Measurements from ENCODE around the gene FAM43A. TPM values are rescaled to one million over a fixed set of nuclear protein-coding genes. Genes with fewer than 3 reads are reported as not detected.

Gene FAM43A
- total and polyA plus RNA-seq, 2 of the 8 experiments (the other 6 are each of a cell fraction or from before 2014, with no cell fraction given): 2.3 to 2.6 TPM

DNA sequence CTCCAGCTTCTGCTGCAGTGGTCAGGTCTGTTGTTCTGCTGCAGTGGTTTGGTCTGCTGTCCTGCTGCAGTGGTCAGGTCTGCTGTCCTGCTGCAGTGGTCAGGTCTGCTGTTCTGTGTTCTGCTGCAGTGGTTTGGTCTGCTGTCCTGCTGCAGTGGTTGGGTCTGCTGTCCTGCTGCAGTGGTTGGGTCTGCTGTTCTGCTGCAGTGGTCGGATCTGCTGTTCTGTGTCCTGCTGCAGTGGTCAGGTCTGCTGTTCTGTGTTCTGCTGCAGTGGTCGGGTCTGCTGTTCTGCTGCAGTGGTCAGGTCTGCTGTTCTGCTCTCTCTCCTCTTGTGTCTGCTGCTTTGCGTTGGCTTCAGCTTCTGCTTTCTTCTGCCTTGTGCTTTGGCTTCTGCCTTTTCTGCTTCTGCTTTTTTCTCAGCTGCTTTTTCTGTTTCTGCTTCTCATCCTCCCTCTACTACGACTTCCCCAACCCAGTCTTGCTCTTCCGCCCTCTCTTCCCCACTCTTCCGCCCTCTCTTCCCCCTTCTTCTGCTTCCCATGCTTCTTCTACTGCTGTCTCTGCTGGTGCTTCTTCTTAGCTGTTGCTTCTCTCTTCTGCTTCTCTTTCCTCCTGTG, 50.7 kb downstream of the FAM43A start:
- no peak overlapping the region for H3K27ac ChIP-seq (ENCODE audit: low read depth, low read length)
- DNase-seq (ENCODE audit: low read depth in 1 of 2, low spot score in 2 of 2) (no peak), FAIRE-seq (no peak)
- H3K4me3 ChIP-seq (ENCODE audit: extremely low read depth in 1 of 4, insufficient read depth in 2 of 4, low read depth in 3 of 4, low read length in 4 of 4): no peak overlapping the region
- no peak overlapping the region for H3K9ac ChIP-seq (replicated peaks in 1 of 4; ENCODE audit: extremely low read depth in 1 of 4, low read depth in 3 of 4, low read length in 3 of 4)
- H3K79me1 ChIP-seq (ENCODE audit: low read depth, low read length): no peaks in the 10 kb centered on the region
- H2BK15ac ChIP-seq (ENCODE audit: low read length): no peak overlapping the region
- H4K5ac ChIP-seq (ENCODE audit: insufficient read length, low read depth, low read length): no peak overlapping the region
- no peaks in the 10 kb centered on the region for H4K20me1 ChIP-seq (replicated peaks in 1 of 2; ENCODE audit: control insufficient read depth in 1 of 2, insufficient read depth in 2 of 2, low read length in 2 of 2)
- no peak overlapping the region for H2BK20ac ChIP-seq (ENCODE audit: low read length)
- no peaks in the 10 kb centered on the region for H3K79me2 ChIP-seq (ENCODE audit: control insufficient read depth in 1 of 2, insufficient read depth in 2 of 2, low read length in 2 of 2)
- H3K56ac ChIP-seq (replicated peaks; ENCODE audit: insufficient read length, low read depth, low read length): no peak overlapping the region
- no peaks in the 10 kb centered on the region for H3K9me3 ChIP-seq (ENCODE audit: insufficient read depth in 2 of 2, low read depth in 1 of 2, low read length in 1 of 2)
- H2BK120ac ChIP-seq (replicated peaks; ENCODE audit: low read depth, low read length): no peak overlapping the region
- no peak overlapping the region for H2AK5ac ChIP-seq (ENCODE audit: low read depth, low read length)
- POLR2A ChIA-PET (ENCODE audit: partially characterized antibody): interaction anchor here (1.1 kb wide), 1 partner anchor 142 kb away, joined by 3 read pairs; no protein-coding TSS in a partner anchor
- CTCF ChIA-PET (ENCODE audit: partially characterized antibody): interaction anchor here (1.1 to 1.6 kb wide), 2 partner anchors 12 to 31 kb away, joined by 3 to 4 read pairs; no protein-coding TSS in a partner anchor
- H2BK5ac ChIP-seq (ENCODE audit: low read depth, low read length): no peak overlapping the region
- no peak overlapping the region for H3K23ac ChIP-seq (ENCODE audit: insufficient read length)
- WGBS, 2 experiments (ENCODE audit: extremely low coverage in 1 of 2, insufficient coverage in 1 of 2, insufficient read length in 1 of 2, insufficient replicate concordance in 2 of 2, low coverage in 1 of 2, low lambda C conversion rate in 2 of 2, missing lambda C conversion rate in 1 of 2): 87% methylated on average over 6 of the region's 6 CpGs; no CpG with 5 or more reads in 1 of the 2 experiments
- no peak overlapping the region for H3K4ac ChIP-seq (replicated peaks; ENCODE audit: insufficient read length, low read depth, low read length)
- H2BK12ac ChIP-seq (ENCODE audit: low read depth, low read length): 0 out of 2 replicates have a peak overlapping the region, but pooled peaks have one; percentile 9
- peaks cover 0 to 8% (median 0%) of the 10 kb centered on the region in 4 experiments; a peak in 1 of 7 replicates for H3K27me3 ChIP-seq (replicated peaks in 1 of 4; ENCODE audit: control insufficient read depth in 3 of 4, extremely low read depth in 1 of 4, insufficient read depth in 3 of 4, low read length in 3 of 4)
- H3K23me2 ChIP-seq (ENCODE audit: low read depth, low read length): no peaks in the 10 kb centered on the region
- no peak overlapping the region; the same call in 1 of the 2 replicates for H4K8ac ChIP-seq (ENCODE audit: extremely low read depth, insufficient read depth, low read length)
- H3K14ac ChIP-seq (ENCODE audit: insufficient read length): no peak overlapping the region
- H3K36me3 ChIP-seq (ENCODE audit: control insufficient read depth in 2 of 4, insufficient read depth in 4 of 4, low read length in 3 of 4): no peaks in the 10 kb centered on the region
- no peak overlapping the region for H3K4me2 ChIP-seq (ENCODE audit: insufficient read depth in 1 of 2, low read depth in 2 of 2, low read length in 2 of 2)
- H2AFZ ChIP-seq (ENCODE audit: low read length): no peak overlapping the region
- H4K91ac ChIP-seq (replicated peaks; ENCODE audit: insufficient read length, low read length): no peak overlapping the region
- peaks cover 0 to 6% (median 2%) of the 10 kb centered on the region in 4 experiments; a peak in 4 of 7 replicates for H3K4me1 ChIP-seq (replicated peaks in 1 of 4; ENCODE audit: control insufficient read depth in 3 of 4, insufficient read depth in 4 of 4, low read length in 3 of 4)
- no peak for TF ChIP-seq TAF1 (IDR thresholded peaks at IDR 0.05; ENCODE audit: low read depth, low read length)
- no peak for TF ChIP-seq YY1 (IDR thresholded peaks at IDR 0.05; ENCODE audit: low read depth, low read length)
- TF ChIP-seq PHF8 (conservative IDR thresholded peaks at IDR 0.05; ENCODE audit: low read depth, low read length): no peak
- TF ChIP-seq, protein P1, sequence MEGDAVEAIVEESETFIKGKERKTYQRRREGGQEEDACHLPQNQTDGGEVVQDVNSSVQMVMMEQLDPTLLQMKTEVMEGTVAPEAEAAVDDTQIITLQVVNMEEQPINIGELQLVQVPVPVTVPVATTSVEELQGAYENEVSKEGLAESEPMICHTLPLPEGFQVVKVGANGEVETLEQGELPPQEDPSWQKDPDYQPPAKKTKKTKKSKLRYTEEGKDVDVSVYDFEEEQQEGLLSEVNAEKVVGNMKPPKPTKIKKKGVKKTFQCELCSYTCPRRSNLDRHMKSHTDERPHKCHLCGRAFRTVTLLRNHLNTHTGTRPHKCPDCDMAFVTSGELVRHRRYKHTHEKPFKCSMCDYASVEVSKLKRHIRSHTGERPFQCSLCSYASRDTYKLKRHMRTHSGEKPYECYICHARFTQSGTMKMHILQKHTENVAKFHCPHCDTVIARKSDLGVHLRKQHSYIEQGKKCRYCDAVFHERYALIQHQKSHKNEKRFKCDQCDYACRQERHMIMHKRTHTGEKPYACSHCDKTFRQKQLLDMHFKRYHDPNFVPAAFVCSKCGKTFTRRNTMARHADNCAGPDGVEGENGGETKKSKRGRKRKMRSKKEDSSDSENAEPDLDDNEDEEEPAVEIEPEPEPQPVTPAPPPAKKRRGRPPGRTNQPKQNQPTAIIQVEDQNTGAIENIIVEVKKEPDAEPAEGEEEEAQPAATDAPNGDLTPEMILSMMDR (IDR thresholded peaks at IDR 0.05; ENCODE audit: control extremely low read depth in 1 of 3, insufficient read depth in 1 of 3, low read depth in 1 of 3, low read length in 3 of 3): no peak
- TF ChIP-seq RBBP5 (IDR thresholded peaks at IDR 0.05; ENCODE audit: borderline replicate concordance, low read depth, low read length): no peak
- no peak overlapping the region for H3K18ac ChIP-seq (ENCODE audit: extremely low read depth, low read length)
